Measurements from ENCODE around the gene CHST9. TPM values are rescaled to one million over a fixed set of nuclear protein-coding genes. Genes with fewer than 3 reads are reported as not detected.

Gene CHST9
- total and polyA plus RNA-seq, 2 of the 4 experiments (the other 2 are of a cell fraction), result not detected

GRCh38 chr18:27004056-27004829 lies 180.9 kb downstream of the CHST9 start:
- Histone ChIP-seq H3K27me3 (ENCODE audit: control insufficient read depth, insufficient read depth, low read length) (no peaks in the 10 kb centered on the region), H3K9ac (ENCODE audit: low read depth, low read length) (no peak overlapping the region), H4K8ac (ENCODE audit: low read depth in 2 of 2, low read length in 2 of 2) (no peak overlapping the region), H3K36me3 (ENCODE audit: control insufficient read depth, insufficient read depth, low read length) (no peaks in the 10 kb centered on the region), H3K4me2 (ENCODE audit: low read depth, low read length) (no peak overlapping the region), H2BK20ac (ENCODE audit: low read depth, low read length) (no peak overlapping the region), H3K18ac (ENCODE audit: low read depth, low read length) (no peak overlapping the region), H3K23ac (ENCODE audit: low read depth, low read length) (no peak overlapping the region), H2AK9ac (replicated peaks; ENCODE audit: low read depth, low read length, poor library complexity) (no peak overlapping the region), H4K20me1 (ENCODE audit: insufficient read depth, low read length) (no peaks in the 10 kb centered on the region), H3K4me3 (ENCODE audit: insufficient read depth, low read depth, low read length) (no peak overlapping the region), H3K14ac (replicated peaks; ENCODE audit: low read depth, low read length) (no peak overlapping the region), H2AK5ac (ENCODE audit: low read depth, low read length) (no peak overlapping the region), H3K27ac (ENCODE audit: insufficient read depth, low read length) (no peak overlapping the region), H4K91ac (ENCODE audit: insufficient read depth, low read depth, low read length) (no peak overlapping the region), H3K9me1 (ENCODE audit: insufficient read depth, low read length) (no peaks in the 10 kb centered on the region), H3K4ac (ENCODE audit: low read depth, low read length) (no peak overlapping the region), H2BK15ac (ENCODE audit: low read depth, low read length) (no peak overlapping the region), H2AFZ (replicated peaks; ENCODE audit: low read length, poor library complexity) (no peak overlapping the region), H4K5ac (ENCODE audit: low read depth, low read length) (no peak overlapping the region), H3K56ac (ENCODE audit: extremely low read depth, insufficient read depth, low read length) (no peak overlapping the region), H2BK120ac (ENCODE audit: low read depth, low read length) (no peak overlapping the region), H3K79me1 (ENCODE audit: low read depth in 1 of 2, low read length in 2 of 2) (no peaks in the 10 kb centered on the region), H3K4me1 (ENCODE audit: control insufficient read depth, insufficient read depth, low read length) (no peaks in the 10 kb centered on the region), H2BK5ac (ENCODE audit: low read depth, low read length, poor library complexity, severe bottlenecking) (no peak overlapping the region), H3K9me3 (ENCODE audit: control insufficient read depth, insufficient read depth, low read length) (no peaks in the 10 kb centered on the region)
- ATAC-seq (ENCODE audit: low read depth), result no peak
- DNase-seq, result no peak
- dilution Hi-C loops (cut with HindIII; ENCODE audit: low sequenced_read_pairs, unreplicated experiment), result no loop called here
- intact Hi-C loops (cut with micrococcal nuclease), result loop anchor here (5.0 to 10.0 kb wide), 2 partner anchors 619 to 697 kb away; no protein-coding TSS in a partner anchor
- TF ChIP-seq RCOR1 (IDR thresholded peaks at IDR 0.05; ENCODE audit: insufficient replicate concordance, low read length) (no peak), MAFK (IDR thresholded peaks at IDR 0.05; ENCODE audit: low read depth, low read length) (no peak), USF2 (IDR thresholded peaks at IDR 0.05; ENCODE audit: low read depth, low read length) (no peak), SMC3 (IDR thresholded peaks at IDR 0.05; ENCODE audit: low read depth, low read length) (0 out of 2 replicates have a peak, but pooled peaks have one; percentile 14)
- no TSS peak for BruUV-seq (replicated peaks)
- WGBS, 2 experiments (ENCODE audit: extremely low coverage in 2 of 2, insufficient read length in 1 of 2), result no CpG with 5 or more reads among the region's 9 CpGs
- in situ Hi-C loops (cut with MboI; ENCODE audit: low sequenced_read_pairs), result no loop called here
- ChIA-PET CTCF (no interaction called here), POLR2A (ENCODE audit: unreplicated experiment) (no interaction called here)

Measured in IMR-90 (cell line).